ENCODE measurements around the gene TMSB4X.

DNA sequence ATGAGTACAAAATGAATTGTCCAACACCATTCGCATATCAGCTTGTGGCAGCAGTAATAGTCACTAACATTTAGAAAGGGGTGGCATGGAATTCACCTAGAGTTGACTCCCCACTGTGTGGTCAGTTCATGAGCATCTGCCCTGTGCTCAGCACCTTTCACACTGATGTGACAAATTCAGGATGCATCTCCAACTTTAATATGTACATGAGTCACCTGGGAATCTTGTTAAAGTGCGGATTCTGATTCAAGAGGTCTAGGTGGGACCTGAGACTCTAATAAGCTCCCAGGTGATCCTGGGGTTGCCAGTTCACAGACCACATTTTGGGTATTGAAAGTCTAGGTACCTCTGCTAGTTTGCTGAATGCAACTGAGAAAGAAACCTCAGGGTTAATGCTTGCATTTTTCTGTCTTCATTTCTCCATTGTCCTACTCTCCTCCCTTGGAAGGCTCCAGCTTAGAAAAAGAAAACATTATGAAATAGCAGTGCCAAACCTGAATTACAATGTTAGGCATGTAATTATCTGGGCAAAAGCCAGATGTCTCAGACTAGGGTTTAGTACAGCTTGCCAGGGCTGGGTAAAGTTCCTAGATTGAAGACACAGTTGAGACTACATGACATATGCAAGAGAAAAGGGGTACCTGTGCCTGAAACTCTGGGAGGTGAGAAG, 32.7 kb downstream of the TMSB4X start:
- TF ChIP-seq EZH2 (IDR thresholded peaks at IDR 0.05) = no peak
- no peak for TF ChIP-seq POLR2AphosphoS5 (IDR thresholded peaks at IDR 0.05; ENCODE audit: borderline replicate concordance, low read depth, low read length)
- no peak for TF ChIP-seq FOXP2 (optimal IDR thresholded peaks at IDR 0.05; ENCODE audit: control extremely low read depth, extremely low read length, insufficient read depth)
